HG02610 (cell line): Measurements from ENCODE around the gene LAMC2.

Experiments
- ATAC-seq: cut with Tn5 transposase; IDR thresholded peaks from one replicate; pipeline ENCODE4 v1.9.1; 2021; ENCODE audit warnings: mild to moderate bottlenecking, moderate library complexity; ENCODE audit not compliant: unreplicated experiment

Gene LAMC2

GRCh38 chr1:183283286-183283685 is 97.2 kb downstream of the LAMC2 start:
- ATAC-seq: no peak

GRCh38 chr1:183284086-183284485 is 98.0 kb downstream of the LAMC2 start:
- no peak for ATAC-seq

- ATAC-seq: no peak
Measured at GRCh38 chr1:183285256-183285655, 99.2 kb downstream of the LAMC2 start.

- no peak for ATAC-seq
Measured at GRCh38 chr1:183285746-183286145, 99.7 kb downstream of the LAMC2 start.

- no peak for ATAC-seq
Measured at GRCh38 chr1:183287191-183287675, 101.2 kb downstream of the LAMC2 start.

- ATAC-seq: no peak
Measured at GRCh38 chr1:183288583-183288982, 102.5 kb downstream of the LAMC2 start.

GRCh38 chr1:183289051-183289496 is 103.0 kb downstream of the LAMC2 start:
- no peak for ATAC-seq

GRCh38 chr1:183290628-183291027 is 104.6 kb downstream of the LAMC2 start:
- ATAC-seq: no peak

- no peak for ATAC-seq
Measured at GRCh38 chr1:183291216-183291762, 105.2 kb downstream of the LAMC2 start.

GRCh38 chr1:183291802-183292514 is 105.9 kb downstream of the LAMC2 start:
- no peak for ATAC-seq

GRCh38 chr1:183293241-183293640 is 107.2 kb downstream of the LAMC2 start:
- ATAC-seq: no peak

- no peak for ATAC-seq
Measured at GRCh38 chr1:183293876-183294275, 107.8 kb downstream of the LAMC2 start.
